Osteocyte (in vitro differentiated cells): Measurements from ENCODE around the gene TUB. TPM values are rescaled to one million over a fixed set of nuclear protein-coding genes. Genes with fewer than 3 reads are reported as not detected.

Experiments used
- DNase-seq: peaks from one replicate; pipeline ENCODE4 v3.0.0; 2021; ENCODE audit warnings: mixed read lengths; ENCODE audit not compliant: unreplicated experiment; ENCODE audit errors: extremely low spot score
- H3K27ac Mint-ChIP-seq: one replicate; pipeline ENCODE4 v1.8.0; 2021; ENCODE audit warnings: mild to moderate bottlenecking, mixed read lengths; ENCODE audit not compliant: unreplicated experiment
- H3K27me3 Mint-ChIP-seq: one replicate; pipeline ENCODE4 v1.8.0; 2021; ENCODE audit warnings: mixed read lengths; ENCODE audit not compliant: unreplicated experiment
- H3K36me3 Mint-ChIP-seq: one replicate; pipeline ENCODE4 v1.8.0; 2021; ENCODE audit warnings: mixed read lengths; ENCODE audit not compliant: unreplicated experiment
- H3K4me1 Mint-ChIP-seq: one replicate; pipeline ENCODE4 v1.8.0; 2021; ENCODE audit warnings: mixed read lengths; ENCODE audit not compliant: unreplicated experiment
- H3K4me3 Mint-ChIP-seq: one replicate; pipeline ENCODE4 v1.8.0; 2021; ENCODE audit warnings: mild to moderate bottlenecking, moderate library complexity, mixed read lengths; ENCODE audit not compliant: unreplicated experiment
- H3K9me3 Mint-ChIP-seq: one replicate; pipeline ENCODE4 v1.8.0; 2021; ENCODE audit warnings: mixed read lengths; ENCODE audit not compliant: unreplicated experiment
- CTCF ChIP-seq: fragments of 200-600 bp; sonication (generic); IDR thresholded peaks from 2 replicates; pipeline ENCODE4 v1.5.0; 2021; ENCODE audit warnings: antibody characterized with exemption, mild to moderate bottlenecking, moderate library complexity
- total RNA-seq: library from RNA; stranded (reverse); gene quantifications from 2 replicates; pipeline ENCODE4 v1.2.1, GENCODE V29; 2021

The TUB gene
- total RNA-seq, 1 donor from 2014 or later: 8.7 TPM

GRCh38 chr11:8033305-8034105 is 47.5 kb upstream of the TUB start:
- peaks cover 35% of the 10 kb centered on the region for H3K27me3 Mint-ChIP-seq
- DNase-seq: peak; percentile 90
- TF ChIP-seq CTCF: peak; percentile 93
- H3K4me3 Mint-ChIP-seq: peak overlapping the region; percentile 30
- no peaks in the 10 kb centered on the region for H3K9me3 Mint-ChIP-seq
- H3K36me3 Mint-ChIP-seq: no peaks in the 10 kb centered on the region
- H3K27ac Mint-ChIP-seq: no peak overlapping the region
- H3K4me1 Mint-ChIP-seq: peaks cover 11% of the 10 kb centered on the region

- Mint-ChIP-seq H3K4me3 (no peak overlapping the region), H3K9me3 (no peaks in the 10 kb centered on the region), H3K27ac (no peak overlapping the region), H3K27me3 (peaks cover 32% of the 10 kb centered on the region), H3K36me3 (no peaks in the 10 kb centered on the region), H3K4me1 (peaks cover 11% of the 10 kb centered on the region)
- no peak for TF ChIP-seq CTCF
- peak; percentile 66 for DNase-seq
Observed at GRCh38 chr11:8034106-8034585, 46.9 kb upstream of the TUB start.

GRCh38 chr11:8034604-8035190 is 46.3 kb upstream of the TUB start:
- DNase-seq: peak; percentile 48
- no peak for TF ChIP-seq CTCF
- Mint-ChIP-seq H3K27me3 (peaks cover 32% of the 10 kb centered on the region), H3K27ac (no peak overlapping the region), H3K4me3 (no peak overlapping the region), H3K4me1 (peaks cover 11% of the 10 kb centered on the region), H3K9me3 (no peaks in the 10 kb centered on the region), H3K36me3 (no peaks in the 10 kb centered on the region)

- Mint-ChIP-seq H3K27me3 (peaks cover 26% of the 10 kb centered on the region), H3K27ac (no peak overlapping the region), H3K4me3 (no peak overlapping the region), H3K4me1 (peaks cover 11% of the 10 kb centered on the region), H3K9me3 (no peaks in the 10 kb centered on the region), H3K36me3 (no peaks in the 10 kb centered on the region)
- DNase-seq: peak; percentile 78
- no peak for TF ChIP-seq CTCF
Observed at GRCh38 chr11:8035200-8035855, 45.7 kb upstream of the TUB start.
